ENCODE data around the gene NRL. TPM values are rescaled to one million over a fixed set of nuclear protein-coding genes. Genes with fewer than 3 reads are reported as not detected.
A peak's percentile ranks its signal among the peaks of the same experiment; 100 is the strongest.
"Not testable (repeated sequence)": the region's sequence is repeated elsewhere in the genome, so short reads cannot be mapped to it uniquely, and the experiment has no call there.

Gene NRL
- total and polyA plus RNA-seq, 4 donors = 2.7 to 5.4 (median 3.1) TPM

DNA sequence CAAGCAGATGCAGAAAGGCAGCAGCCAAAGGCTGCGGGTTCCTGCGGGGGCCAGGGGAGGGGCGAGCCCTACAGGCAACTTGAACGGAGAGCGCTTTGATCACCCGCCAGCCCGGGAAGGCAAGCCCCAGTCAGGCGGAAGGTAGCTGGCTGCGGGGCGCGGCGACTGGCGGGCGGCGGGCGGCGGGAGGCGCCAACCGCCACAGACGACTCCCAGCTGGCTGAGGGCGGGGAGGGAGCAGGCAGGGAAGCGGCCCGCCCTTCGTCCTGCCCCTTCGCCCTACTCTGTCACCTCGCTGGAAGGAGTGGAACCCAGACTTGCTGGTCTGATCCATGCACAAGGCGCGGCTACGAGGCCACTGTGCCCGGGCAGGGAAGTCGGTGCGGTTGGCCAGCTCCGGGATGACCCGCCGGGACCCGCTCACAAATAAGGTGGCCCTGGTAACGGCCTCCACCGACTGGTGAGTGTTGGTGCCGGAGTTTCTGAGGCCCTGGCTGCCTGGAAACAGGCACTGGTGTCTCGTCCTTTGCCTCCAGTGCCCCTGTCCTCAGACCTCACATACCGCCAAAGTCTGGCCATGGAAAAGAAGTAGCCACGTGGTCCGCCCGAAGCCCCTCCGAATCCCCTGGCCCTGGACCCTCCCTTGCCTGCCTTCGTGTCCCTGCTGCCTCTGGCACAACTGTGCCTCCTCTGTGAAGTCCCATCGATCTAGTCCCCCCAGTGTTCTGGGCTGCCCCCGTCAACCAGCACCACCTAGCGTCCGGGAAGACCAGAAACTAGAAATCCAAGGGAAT, 78.4 kb downstream of the NRL start:
- Histone ChIP-seq H3K9me3 (ENCODE audit: control insufficient read depth in 4 of 4, insufficient read depth in 3 of 4, low read length in 3 of 4) (peaks cover 0 to 5% (median 1%) of the 10 kb centered on the region in 4 donors), H3K36me3 (ENCODE audit: control insufficient read depth in 4 of 4, insufficient read depth in 4 of 4, low read length in 4 of 4) (peaks cover 0 to 1% (median 0%) of the 10 kb centered on the region in 4 donors), H3K27ac (ENCODE audit: low read depth in 1 of 2, low read length in 1 of 2) (peak overlapping the region; percentile 78 to 89), H3K4me1 (ENCODE audit: control insufficient read depth in 5 of 5, insufficient read depth in 5 of 5, low read length in 5 of 5) (peaks cover 0 to 19% (median 6%) of the 10 kb centered on the region in 5 donors), H3K9ac (ENCODE audit: insufficient read depth in 1 of 2, low read length in 2 of 2) (peak overlapping the region in 1 of 2 donors; percentile 80), H3K4me3 (peak overlapping the region; percentile 51), H3K27me3 (ENCODE audit: control insufficient read depth in 3 of 3, insufficient read depth in 3 of 3, low read length in 2 of 3) (no peaks in the 10 kb centered on the region)
- ATAC-seq (ENCODE audit: insufficient read depth, low FRiP score) = peak; percentile 88
- 0 to 1% methylated on average over 36 to 50 of the region's 50 CpGs for WGBS, 2 donors
- peak; percentile 62 for TF ChIP-seq CTCF (IDR thresholded peaks at IDR 0.05; ENCODE audit: control extremely low read depth, extremely low read depth)
- peak; percentile 79 to 89 (median 88) for DNase-seq

- not testable (repeated sequence) for H3K9me3 ChIP-seq (ENCODE audit: control insufficient read depth in 4 of 4, insufficient read depth in 3 of 4, low read length in 3 of 4); H3K4me3 ChIP-seq; H3K27me3 ChIP-seq (ENCODE audit: control insufficient read depth in 3 of 3, insufficient read depth in 3 of 3, low read length in 2 of 3); H3K9ac ChIP-seq (ENCODE audit: insufficient read depth in 1 of 2, low read length in 2 of 2); DNase-seq; H3K36me3 ChIP-seq (ENCODE audit: control insufficient read depth in 4 of 4, insufficient read depth in 4 of 4, low read length in 4 of 4)
- Histone ChIP-seq H3K4me1 (ENCODE audit: control insufficient read depth in 5 of 5, insufficient read depth in 5 of 5, low read length in 5 of 5) (peaks cover 0 to 19% (median 6%) of the 10 kb centered on the region in 5 donors), H3K27ac (ENCODE audit: low read depth in 1 of 2, low read length in 1 of 2) (peak overlapping the region; percentile 78 to 89)
- peak; percentile 9 for ATAC-seq (ENCODE audit: insufficient read depth, low FRiP score)
- 13 to 35% methylated on average over 2 to 3 of the region's 4 CpGs for WGBS, 2 donors
These were observed 79.0 kb downstream of the NRL start for GRCh38 chr14:24035769-24036168.

DNA sequence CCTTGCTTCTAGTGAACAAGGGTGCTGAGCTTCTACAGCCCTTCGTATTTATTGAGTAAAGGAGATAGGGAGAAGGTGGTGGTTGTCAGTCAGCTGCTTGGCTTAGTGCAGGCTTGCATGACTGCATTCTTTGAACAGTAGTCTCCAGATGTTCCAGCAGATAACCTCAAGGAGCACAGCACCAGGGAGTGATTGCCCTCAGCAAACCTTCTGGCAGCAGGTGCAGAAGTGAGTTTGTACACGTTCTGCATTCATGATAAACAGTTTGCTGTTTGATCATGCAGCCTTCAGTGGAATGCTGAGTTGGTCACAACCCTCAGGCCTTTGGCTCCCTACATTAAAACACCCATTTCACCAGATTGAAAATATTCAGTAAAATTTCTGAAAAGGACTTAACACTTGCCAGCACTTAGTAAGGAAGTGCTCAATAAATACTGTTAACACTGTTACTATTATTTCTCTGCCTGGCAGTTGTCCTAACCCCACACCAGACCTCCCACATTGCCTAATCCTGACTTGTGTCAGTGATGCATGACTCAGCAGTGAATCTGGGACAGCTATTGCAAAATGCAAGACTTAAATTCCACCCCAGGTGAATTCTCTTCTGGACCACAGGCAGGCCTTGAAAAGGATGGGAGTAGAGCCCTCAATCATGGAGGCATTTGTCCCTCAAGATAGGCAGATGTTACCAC, 81.9 kb downstream of the NRL start:
- Histone ChIP-seq H3K36me3 (ENCODE audit: control insufficient read depth in 4 of 4, insufficient read depth in 4 of 4, low read length in 4 of 4) (no peaks in the 10 kb centered on the region), H3K27ac (ENCODE audit: low read depth in 1 of 2, low read length in 1 of 2) (no peak overlapping the region), H3K9ac (ENCODE audit: insufficient read depth in 1 of 2, low read length in 2 of 2) (no peak overlapping the region), H3K4me3 (no peak overlapping the region), H3K27me3 (ENCODE audit: control insufficient read depth in 3 of 3, insufficient read depth in 3 of 3, low read length in 2 of 3) (no peaks in the 10 kb centered on the region), H3K9me3 (ENCODE audit: control insufficient read depth in 4 of 4, insufficient read depth in 3 of 4, low read length in 3 of 4) (peaks cover 0 to 5% (median 1%) of the 10 kb centered on the region in 4 donors), H3K4me1 (ENCODE audit: control insufficient read depth in 5 of 5, insufficient read depth in 5 of 5, low read length in 5 of 5) (peaks cover 0 to 19% (median 6%) of the 10 kb centered on the region in 5 donors)
- 63 to 77% methylated on average over 2 of the region's 2 CpGs for WGBS, 2 donors
- TF ChIP-seq CTCF (IDR thresholded peaks at IDR 0.05; ENCODE audit: control extremely low read depth, extremely low read depth) = no peak
- no peak for DNase-seq
- no peak for ATAC-seq (ENCODE audit: insufficient read depth, low FRiP score)

GRCh38 chr14:24031331-24031730, 83.4 kb downstream of the NRL start:
- not testable (repeated sequence) for H3K4me1 ChIP-seq (ENCODE audit: control insufficient read depth in 5 of 5, insufficient read depth in 5 of 5, low read length in 5 of 5); H3K27me3 ChIP-seq (ENCODE audit: control insufficient read depth in 3 of 3, insufficient read depth in 3 of 3, low read length in 2 of 3); H3K4me3 ChIP-seq; H3K9ac ChIP-seq (ENCODE audit: insufficient read depth in 1 of 2, low read length in 2 of 2); H3K27ac ChIP-seq (ENCODE audit: low read depth in 1 of 2, low read length in 1 of 2); ATAC-seq (ENCODE audit: insufficient read depth, low FRiP score); H3K36me3 ChIP-seq (ENCODE audit: control insufficient read depth in 4 of 4, insufficient read depth in 4 of 4, low read length in 4 of 4); DNase-seq; H3K9me3 ChIP-seq (ENCODE audit: control insufficient read depth in 4 of 4, insufficient read depth in 3 of 4, low read length in 3 of 4)
- 94% methylated on average over 2 of the region's 2 CpGs for WGBS, 2 donors

DNA sequence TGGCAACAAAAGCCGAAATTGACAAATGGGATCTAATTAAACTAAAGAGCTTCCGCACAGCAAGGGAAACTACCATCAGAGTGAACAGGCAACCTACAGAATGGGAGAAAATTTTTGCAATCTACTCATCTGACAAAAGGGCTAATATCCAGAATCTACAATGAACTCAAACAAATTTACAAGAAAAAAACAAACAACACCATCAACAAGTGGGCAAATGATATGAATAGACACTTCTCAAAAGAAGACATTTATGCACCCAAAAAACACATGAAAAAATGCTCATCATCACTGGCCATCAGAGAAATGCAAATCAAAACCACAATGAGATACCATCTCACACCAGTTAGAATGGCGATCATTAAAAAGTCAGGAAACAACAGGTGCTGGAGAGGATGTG, 85.1 kb downstream of the NRL start:
- not testable (repeated sequence) for ATAC-seq (ENCODE audit: insufficient read depth, low FRiP score); H3K27me3 ChIP-seq (ENCODE audit: control insufficient read depth in 3 of 3, insufficient read depth in 3 of 3, low read length in 2 of 3); H3K4me3 ChIP-seq; H3K9me3 ChIP-seq (ENCODE audit: control insufficient read depth in 4 of 4, insufficient read depth in 3 of 4, low read length in 3 of 4); DNase-seq; H3K4me1 ChIP-seq (ENCODE audit: control insufficient read depth in 5 of 5, insufficient read depth in 5 of 5, low read length in 5 of 5); H3K27ac ChIP-seq (ENCODE audit: low read depth in 1 of 2, low read length in 1 of 2); H3K36me3 ChIP-seq (ENCODE audit: control insufficient read depth in 4 of 4, insufficient read depth in 4 of 4, low read length in 4 of 4); H3K9ac ChIP-seq (ENCODE audit: insufficient read depth in 1 of 2, low read length in 2 of 2)
- 88 to 93% methylated on average over 2 of the region's 3 CpGs for WGBS, 2 donors

All from lung (tissue), 12 donors.